Activated CD8-positive, alpha-beta memory T cell treated with anti-CD3 and anti-CD28 coated beads, Interleukin-2, amount 50 U/mL, for 48 hours (primary cell): ENCODE measurements around the gene CARF.

ENCODE experiments used
- DNase-seq: peaks from one replicate; pipeline ENCODE4 v3.0.0-alpha.2; 2020

Gene CARF

DNA sequence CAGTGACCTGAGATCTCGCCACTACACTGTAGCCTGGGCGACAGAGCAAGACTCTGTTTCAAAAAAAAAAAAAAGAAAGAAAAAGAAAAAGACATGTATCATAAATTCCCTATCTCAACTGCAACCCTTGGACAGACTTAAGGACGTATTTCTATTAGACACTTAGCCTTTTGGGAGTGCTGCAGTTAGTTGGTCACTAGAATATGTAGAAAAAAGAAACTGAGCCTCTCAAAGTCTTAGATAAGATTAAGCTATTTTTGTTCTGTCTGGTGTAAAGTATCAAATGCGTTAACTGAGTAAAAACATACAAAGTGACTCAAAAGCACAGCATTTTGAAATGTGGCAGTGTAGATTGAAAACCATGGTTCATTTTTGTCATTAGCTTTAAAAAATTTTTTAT is 109.9 kb downstream of the CARF start:
- no peak for DNase-seq

DNA sequence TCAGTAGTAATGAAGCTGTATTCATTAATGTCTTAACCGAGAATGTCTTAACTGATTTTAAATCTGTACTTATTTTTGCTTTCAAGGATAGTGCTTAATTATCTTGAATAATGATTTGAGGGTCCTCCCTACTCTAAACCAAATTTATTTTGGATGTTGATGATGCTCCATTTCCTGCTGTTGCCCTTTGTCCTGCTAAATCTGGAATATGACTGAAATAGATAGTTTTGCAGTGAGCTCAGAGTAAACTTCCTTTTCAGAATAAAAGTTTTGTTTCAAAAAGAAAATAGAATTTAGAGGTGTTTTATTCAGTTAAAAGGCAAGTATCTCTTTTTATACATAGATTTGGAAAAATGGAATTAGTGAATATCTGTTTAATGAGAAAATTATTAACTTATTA is 110.7 kb downstream of the CARF start:
- no peak for DNase-seq

DNA sequence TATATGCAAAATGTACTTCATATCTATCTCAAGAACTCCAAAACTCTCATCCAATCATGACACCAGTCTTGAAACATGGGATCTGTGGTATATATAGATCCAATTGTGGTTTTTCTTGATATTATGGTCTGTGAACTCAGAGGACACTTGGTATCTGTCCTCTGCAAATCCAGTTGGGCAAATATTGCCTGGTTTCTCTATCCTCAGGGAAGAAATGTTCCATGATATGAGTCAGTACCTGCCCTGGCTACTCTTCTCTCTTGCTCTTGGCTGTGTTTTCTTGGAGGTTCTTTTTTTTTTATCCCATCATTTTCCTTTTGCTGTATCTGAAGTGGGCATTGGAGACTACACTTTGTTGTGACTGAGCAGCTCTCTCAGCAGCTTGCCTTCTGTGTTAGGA is 113.5 kb downstream of the CARF start:
- no peak for DNase-seq

DNA sequence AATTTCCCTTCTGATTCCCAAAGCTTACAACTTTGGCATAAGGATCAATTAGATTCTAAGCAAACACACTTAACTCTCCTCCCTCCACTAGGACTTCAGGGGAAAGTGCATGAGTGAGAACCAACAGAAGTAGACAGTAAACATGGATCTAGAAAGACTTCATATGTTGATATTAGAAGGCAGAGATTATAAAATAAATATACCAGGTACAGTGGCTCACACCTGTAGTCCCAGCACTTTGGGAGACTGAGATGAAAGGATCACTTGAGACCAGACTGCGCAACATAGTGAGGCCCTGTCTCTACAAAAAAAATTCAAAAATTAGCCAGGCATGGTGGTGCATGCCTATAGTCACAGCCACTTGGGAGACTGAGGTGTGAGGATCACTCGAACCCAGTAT is 118.5 kb downstream of the CARF start:
- DNase-seq: no peak

DNA sequence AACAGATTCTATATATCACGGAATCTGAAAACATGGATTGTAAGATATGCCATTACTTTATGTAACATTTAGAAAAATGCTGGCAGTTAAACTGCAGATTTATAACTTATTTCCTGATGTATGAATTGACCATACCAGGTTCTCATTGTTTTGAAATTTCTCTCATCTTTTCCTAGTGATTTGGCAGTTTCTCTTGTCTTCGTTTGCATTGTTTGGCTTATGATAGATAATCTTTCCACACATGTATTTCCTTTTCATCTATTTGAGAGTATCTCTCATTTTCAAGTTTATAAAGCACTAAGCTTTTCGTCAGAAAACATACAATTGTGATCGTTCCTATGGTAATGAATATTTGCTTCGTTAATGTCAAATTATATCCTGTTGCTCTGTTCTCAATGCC is 118.9 kb downstream of the CARF start:
- no peak for DNase-seq

DNA sequence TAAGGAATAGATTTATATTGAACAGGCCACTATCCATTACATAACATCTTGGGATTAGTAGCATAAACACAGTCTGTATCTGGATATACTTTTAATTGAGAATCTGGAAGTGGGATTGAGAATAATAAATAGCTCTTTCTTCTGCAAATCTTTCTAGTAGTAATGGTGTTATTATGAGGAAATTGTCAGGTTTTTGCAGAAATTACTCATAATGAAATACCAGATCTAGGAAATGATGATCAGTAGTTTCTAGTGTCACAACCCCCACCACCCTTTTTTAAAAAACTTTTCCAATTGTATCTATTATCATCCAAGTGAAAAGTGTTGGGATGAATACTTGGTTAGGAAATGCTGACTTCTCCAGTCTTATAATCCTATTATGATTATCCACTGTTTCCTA is 121.3 kb downstream of the CARF start:
- DNase-seq: no peak

DNA sequence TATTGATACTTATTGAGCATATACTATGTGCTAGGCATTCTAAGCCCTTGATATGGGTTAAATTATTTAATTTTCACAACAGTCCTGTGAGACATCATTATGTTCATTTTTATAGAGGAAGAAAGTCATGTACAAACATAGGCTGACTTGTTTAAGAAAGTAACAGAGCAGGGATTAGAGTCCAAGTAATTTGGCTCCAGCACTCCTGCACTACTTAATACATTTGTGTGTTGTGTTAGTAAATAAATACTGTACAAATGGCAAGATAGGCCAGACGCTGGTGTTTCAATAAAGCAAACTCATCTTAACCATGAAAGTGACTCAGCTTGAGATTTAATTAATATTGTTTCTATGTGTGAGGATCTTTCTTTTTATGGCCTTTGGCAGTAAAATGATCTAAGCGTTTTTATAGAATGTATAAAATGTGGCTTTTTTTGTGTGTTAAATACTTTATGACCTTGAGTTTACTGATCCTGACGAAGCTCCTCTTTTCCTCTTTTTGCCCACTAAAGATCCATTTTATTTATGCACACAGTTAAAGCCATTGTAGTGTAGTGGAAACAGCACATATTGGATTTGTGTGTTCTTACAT is 123.9 kb downstream of the CARF start:
- DNase-seq: no peak
